Measurements from ENCODE around the gene C2orf78.

C2orf78 gene

GRCh38 chr2:73859721-73860586 lies 76.0 kb downstream of the C2orf78 start:
- H3K27ac ChIP-seq (ENCODE audit: low read depth, low read length), result no peak overlapping the region
- H3K9me2 ChIP-seq (replicated peaks; ENCODE audit: insufficient read depth, low read length), result no peaks in the 10 kb centered on the region
- H3K9ac ChIP-seq (ENCODE audit: low read length), result no peak overlapping the region
- peaks cover 10% of the 10 kb centered on the region for H3K36me3 ChIP-seq (ENCODE audit: low read length)
- no peaks in the 10 kb centered on the region for H3K9me3 ChIP-seq (ENCODE audit: insufficient read depth, low read length)
- H3K27me3 ChIP-seq (ENCODE audit: low read length), result no peaks in the 10 kb centered on the region
- H3K79me2 ChIP-seq (ENCODE audit: insufficient read depth, low read length), result no peaks in the 10 kb centered on the region
- no peaks in the 10 kb centered on the region for H3F3A ChIP-seq (ENCODE audit: insufficient read depth)
- no peak overlapping the region for H3K4me2 ChIP-seq (ENCODE audit: low read depth, low read length, poor library complexity, severe bottlenecking)
- H4K20me1 ChIP-seq (ENCODE audit: low read depth, low read length), result no peaks in the 10 kb centered on the region
- no peak overlapping the region for H2AFZ ChIP-seq (ENCODE audit: low read depth, low read length, severe bottlenecking)
- TF ChIP-seq EZH2phosphoT487 (conservative IDR thresholded peaks at IDR 0.05; ENCODE audit: low read length) (no peak), CTCF (IDR thresholded peaks at IDR 0.05; ENCODE audit: insufficient read depth, low read length, poor library complexity, severe bottlenecking) (no peak)
- no peak overlapping the region for H3K4me3 ChIP-seq (ENCODE audit: insufficient read depth, low read length, poor library complexity, severe bottlenecking)

GRCh38 chr2:73862987-73863386 lies 79.0 kb downstream of the C2orf78 start:
- TF ChIP-seq CTCF (IDR thresholded peaks at IDR 0.05; ENCODE audit: insufficient read depth, low read length, poor library complexity, severe bottlenecking), result no peak
- TF ChIP-seq EZH2phosphoT487 (conservative IDR thresholded peaks at IDR 0.05; ENCODE audit: low read length), result no peak
- H3K9ac ChIP-seq (ENCODE audit: low read length), result no peak overlapping the region
- no peaks in the 10 kb centered on the region for H3K79me2 ChIP-seq (ENCODE audit: insufficient read depth, low read length)
- H3K9me2 ChIP-seq (replicated peaks; ENCODE audit: insufficient read depth, low read length), result no peaks in the 10 kb centered on the region
- no peak overlapping the region for H3K4me2 ChIP-seq (ENCODE audit: low read depth, low read length, poor library complexity, severe bottlenecking)
- no peak overlapping the region for H2AFZ ChIP-seq (ENCODE audit: low read depth, low read length, severe bottlenecking)
- no peaks in the 10 kb centered on the region for H4K20me1 ChIP-seq (ENCODE audit: low read depth, low read length)
- no peak overlapping the region for H3K4me3 ChIP-seq (ENCODE audit: insufficient read depth, low read length, poor library complexity, severe bottlenecking)
- H3K27me3 ChIP-seq (ENCODE audit: low read length), result no peaks in the 10 kb centered on the region
- no peak overlapping the region for H3K27ac ChIP-seq (ENCODE audit: low read depth, low read length)
- no peaks in the 10 kb centered on the region for H3K9me3 ChIP-seq (ENCODE audit: insufficient read depth, low read length)
- H3K36me3 ChIP-seq (ENCODE audit: low read length), result peaks cover 10% of the 10 kb centered on the region
- H3F3A ChIP-seq (ENCODE audit: insufficient read depth), result no peaks in the 10 kb centered on the region

Data from SU-DHL-6 (cell line).